HCT116 (cell line): Measurements from ENCODE around the gene KCNC1. TPM values are rescaled to one million over a fixed set of nuclear protein-coding genes. Genes with fewer than 3 reads are reported as not detected.

ENCODE experiments used
- ATAC-seq: fragments of 200-7000 bp; cut with Tn5 transposase; 2 replicates; pipeline ENCODE4 v1.9.1; 2020; ENCODE audit warnings: mild to moderate bottlenecking, moderate library complexity
- BruUV-seq: library from RNA; stranded (reverse); fragments of 400-500 nt; replicated peaks from 2 replicates; lab custom pipeline; 2021; lab: Mats Ljungman, UMichigan
- CTCF ChIA-PET: fragments of 300-600 bp; sonication (Branson Sonifier 250); formaldehyde crosslinking; loops from one replicate; lab custom pipeline; 2021; ENCODE audit warnings: antibody characterized with exemption; lab: Charles Lee
- POLR2A ChIA-PET: fragments of 300-600, 350-600 bp; sonication (Branson Sonifier 250); formaldehyde crosslinking; loops from one replicate; lab custom pipeline; 2021; ENCODE audit warnings: antibody characterized with exemption; lab: Charles Lee
- RAD21 ChIA-PET, 2 experiments: fragments of 300-600 bp; sonication (Branson Sonifier 250); formaldehyde crosslinking; loops; one replicate each; lab custom pipeline; 2023; ENCODE audit warnings: low total read pairs in 2 of 2; ENCODE audit not compliant: uncharacterized antibody in 2 of 2, unreplicated experiment in 2 of 2, low non-redundant PET in 1 of 2; lab: Charles Lee
- DNase-seq: peaks from one replicate; pipeline ENCODE4 v3.0.0-alpha.2; 2010; ENCODE audit warnings: low read depth, low spot score
- H2AFZ ChIP-seq: fragments of 200-600 bp; shearing (Covaris generic), sonication (generic); 2 replicates; pipeline ENCODE4 v1.6.1; 2017; ENCODE audit warnings: low read depth, mixed run types, mixed read lengths, antibody characterized with exemption, low read length; ENCODE audit not compliant: poor library complexity, severe bottlenecking
- H3K27ac ChIP-seq: 2 replicates; pipeline ENCODE4 v1.5.1; 2012; ENCODE audit warnings: low read depth, low read length
- H3K27me3 ChIP-seq: fragments of 200-600 bp; sonication (generic); 2 replicates; pipeline ENCODE4 v1.6.1; 2016; ENCODE audit warnings: mixed run types, low read length, mixed read lengths; ENCODE audit not compliant: insufficient read depth
- H3K36me3 ChIP-seq, 2 experiments: fragments of 200-500 bp in 1 of 2; fragments of 200-600 bp in 1 of 2; sonication (Bioruptor generic) in 1 of 2; sonication (generic) in 1 of 2; 2 replicates each; pipeline versions ENCODE4 v1.5.1 to v1.6.1; 2014 to 2016; ENCODE audit warnings: low read length in 2 of 2, inconsistent platforms in 1 of 2, mixed read lengths in 1 of 2, mixed run types in 1 of 2; ENCODE audit not compliant: insufficient read depth in 2 of 2, control insufficient read depth in 1 of 2
- H3K4me1 ChIP-seq, 2 experiments: fragments of 200-600 bp in 1 of 2; sonication (generic) in 1 of 2; 2 replicates each; pipeline versions ENCODE4 v1.5.1 to v1.6.1; 2012 to 2017; ENCODE audit warnings: low read length in 2 of 2, inconsistent platforms in 1 of 2, mild to moderate bottlenecking in 1 of 2, mixed read lengths in 1 of 2, mixed run types in 1 of 2, moderate library complexity in 1 of 2; ENCODE audit not compliant: insufficient read depth in 2 of 2, control insufficient read depth in 1 of 2
- H3K4me2 ChIP-seq: fragments of 200-600 bp; sonication (generic); 2 replicates; pipeline ENCODE4 v1.6.1; 2017; ENCODE audit warnings: mixed run types, low read length, mixed read lengths
- H3K4me3 ChIP-seq, 2 experiments: fragments of 200-600 bp in 1 of 2; sonication (generic) in 1 of 2; replicated peaks in 1 of 2; 2 replicates each; pipeline ENCODE4 v1.5.1; 2011 to 2016; ENCODE audit warnings: low read length in 2 of 2, control low read depth in 1 of 2, low read depth in 1 of 2, mild to moderate bottlenecking in 1 of 2, mixed read lengths in 1 of 2, mixed run types in 1 of 2
- H3K79me2 ChIP-seq: fragments of 200-600 bp; sonication (generic); 2 replicates; pipeline ENCODE4 v1.6.1; 2017; ENCODE audit warnings: mild to moderate bottlenecking, mixed run types, low read length, moderate library complexity, mixed read lengths; ENCODE audit not compliant: insufficient read depth
- H3K9ac ChIP-seq: fragments of 200-600 bp; sonication (generic); 2 replicates; pipeline ENCODE4 v1.6.1; 2016; ENCODE audit warnings: low read length, mixed read lengths
- H3K9me2 ChIP-seq: fragments of 200-600 bp; sonication (generic), shearing (Covaris generic); 2 replicates; pipeline ENCODE4 v1.6.1; 2017; ENCODE audit warnings: mixed run types, mild to moderate bottlenecking, moderate library complexity; ENCODE audit not compliant: insufficient read depth
- H3K9me3 ChIP-seq, 2 experiments: fragments of 200-500 bp in 1 of 2; fragments of 200-600 bp in 1 of 2; sonication (Bioruptor generic) in 1 of 2; sonication (generic) in 1 of 2; 2 replicates each; pipeline ENCODE4 v1.6.1; 2014 to 2017; ENCODE audit warnings: low read length in 2 of 2, mixed read lengths in 2 of 2, inconsistent platforms in 1 of 2, low read depth in 1 of 2, mild to moderate bottlenecking in 1 of 2, mixed run types in 1 of 2, moderate library complexity in 1 of 2; ENCODE audit not compliant: control insufficient read depth in 1 of 2, insufficient read depth in 1 of 2
- H4K20me1 ChIP-seq: fragments of 200-600 bp; sonication (generic), shearing (Covaris generic); 2 replicates; pipeline ENCODE4 v1.6.1; 2017; ENCODE audit warnings: mixed run types, mild to moderate bottlenecking, moderate library complexity; ENCODE audit not compliant: insufficient read depth
- ATF3 ChIP-seq: IDR thresholded peaks from 2 replicates; pipeline ENCODE4 v1.6.1; 2012
- CTCF ChIP-seq, 3 experiments: fragments of 200-600 bp in 1 of 3; sonication (generic) in 1 of 3; IDR thresholded peaks in 2 of 3; conservative IDR thresholded peaks in 1 of 3; 2 replicates each; pipeline ENCODE4 v1.5.1; 2012 to 2017; ENCODE audit warnings: low read depth in 2 of 3, low read length in 2 of 3, antibody characterized with exemption in 1 of 3, borderline replicate concordance in 1 of 3, control low read depth in 1 of 3, mild to moderate bottlenecking in 1 of 3, mixed read lengths in 1 of 3, mixed run types in 1 of 3, moderate library complexity in 1 of 3; ENCODE audit not compliant: insufficient read depth in 1 of 3
- EGR1 ChIP-seq: IDR thresholded peaks from 2 replicates; pipeline ENCODE4 v1.6.1; 2012; ENCODE audit warnings: low read depth
- ELF1 ChIP-seq: IDR thresholded peaks from 2 replicates; pipeline ENCODE4 v1.6.1; 2012; ENCODE audit warnings: low read depth, borderline replicate concordance
- EZH2 ChIP-seq: fragments of 200-600 bp; sonication (generic); IDR thresholded peaks from 2 replicates; pipeline ENCODE4 v1.6.1; 2017; ENCODE audit warnings: antibody characterized with exemption, mixed run types
- EZH2phosphoT487 ChIP-seq: fragments of 200-600 bp; IDR thresholded peaks from 2 replicates; pipeline ENCODE4 v1.6.1; 2018; ENCODE audit warnings: antibody characterized with exemption, borderline replicate concordance
- MAX ChIP-seq: IDR thresholded peaks from 2 replicates; pipeline ENCODE4 v1.6.1; 2012
- POLR2A ChIP-seq: IDR thresholded peaks from 2 replicates; pipeline ENCODE4 v1.7.0; 2011; ENCODE audit warnings: borderline replicate concordance; ENCODE audit not compliant: insufficient read depth, insufficient read length; ENCODE audit errors: extremely low read depth
- POLR2AphosphoS5 ChIP-seq: IDR thresholded peaks from 2 replicates; pipeline ENCODE4 v1.6.1; 2011; ENCODE audit warnings: mild to moderate bottlenecking, low read depth, low read length, moderate library complexity
- RAD21 ChIP-seq: IDR thresholded peaks from 2 replicates; pipeline ENCODE4 v1.6.1; 2012; ENCODE audit warnings: low read depth, mild to moderate bottlenecking
- SP1 ChIP-seq: IDR thresholded peaks from 2 replicates; pipeline ENCODE4 v1.6.1; 2012; ENCODE audit warnings: low read depth
- SRF ChIP-seq: IDR thresholded peaks from 2 replicates; pipeline ENCODE4 v1.6.1; 2012; ENCODE audit warnings: low read depth
- TCF7L2 ChIP-seq: IDR thresholded peaks from 2 replicates; pipeline ENCODE4 v1.7.0; 2011; ENCODE audit warnings: borderline replicate concordance, inconsistent platforms; ENCODE audit not compliant: insufficient read depth, insufficient read length; ENCODE audit errors: extremely low read depth
- YY1 ChIP-seq: IDR thresholded peaks from 2 replicates; pipeline ENCODE4 v1.6.1; 2011; ENCODE audit warnings: low read length, low read depth, moderate library complexity, mild to moderate bottlenecking; ENCODE audit not compliant: insufficient replicate concordance; ENCODE audit errors: extremely low read depth
- ZFX ChIP-seq: fragments of 450-650 bp; IDR thresholded peaks from 2 replicates; pipeline ENCODE4 v1.6.1; 2017
- ZNF274 ChIP-seq: fragments of 200-500 bp; sonication (Bioruptor generic); IDR thresholded peaks from 2 replicates; pipeline ENCODE4 v1.6.1; 2014; ENCODE audit warnings: mild to moderate bottlenecking, low read depth, low read length, inconsistent platforms
- intact Hi-C: fragments of 100-400 bp; cut with micrococcal nuclease; formaldehyde crosslinking; loops from 2 replicates; pipeline ENCODE4 v1.10.0; 2022
- total RNA-seq: library from RNA; stranded (reverse); gene quantifications from one replicate; pipeline ENCODE4 v1.2.1, GENCODE V29; 2021; ENCODE audit not compliant: unreplicated experiment

Gene KCNC1
- total RNA-seq, 1 experiment from 2014 or later: 0.12 TPM

- no TSS peak for BruUV-seq
- CTCF ChIA-PET: no interaction called here
- Histone ChIP-seq H3K36me3 (no peaks in the 10 kb centered on the region), H3K79me2 (no peaks in the 10 kb centered on the region), H3K4me3 (no peak overlapping the region), H3K9me2 (no peaks in the 10 kb centered on the region), H3K9me3 (no peaks in the 10 kb centered on the region), H4K20me1 (no peaks in the 10 kb centered on the region), H2AFZ (no peak overlapping the region), H3K9ac (no peak overlapping the region), H3K27ac (no peak overlapping the region), H3K4me2 (no peak overlapping the region), H3K4me1 (peaks cover 0 to 4% of the 10 kb centered on the region in 2 experiments; a peak in 1 of 4 replicates), H3K27me3 (no peaks in the 10 kb centered on the region)
- DNase-seq: no peak
- POLR2A ChIA-PET: no interaction called here
- ATAC-seq: no peak
- TF ChIP-seq CTCF (IDR thresholded peaks at IDR 0.05 in 2 of 3, conservative IDR thresholded peaks at IDR 0.05 in 1 of 3; ENCODE audit: borderline replicate concordance in 1 of 3, insufficient read depth in 1 of 3, low read depth in 2 of 3, low read length in 2 of 3) (no peak), POLR2A (no peak), EGR1 (no peak), SP1 (no peak), TCF7L2 (no peak), RAD21 (no peak), SRF (no peak), ZNF274 (no peak), ATF3 (no peak), ZFX (no peak), ELF1 (no peak), EZH2phosphoT487 (no peak), MAX (no peak), EZH2 (no peak), YY1 (no peak), POLR2AphosphoS5 (no peak)
- intact Hi-C loops: no loop called here
- RAD21 ChIA-PET: no interaction called here
Measured at GRCh38 chr11:17735818-17736578, 1.4 kb downstream of the KCNC1 start.
